Daoy (cell line): Measurements from ENCODE around the gene KCNK5. TPM values are rescaled to one million over a fixed set of nuclear protein-coding genes. Genes with fewer than 3 reads are reported as not detected.

Experiments used
- DNase-seq: peaks from one replicate; pipeline ENCODE4 v3.0.0-alpha.2; 2015; ENCODE audit warnings: low read depth
- total RNA-seq: library from RNA; depleted of rRNA; stranded (reverse); fragments of >200 nt; shearing (Covaris generic); gene quantifications from 2 replicates; pipeline ENCODE4 v1.2.3, GENCODE V29; 2014

The KCNK5 gene
- total RNA-seq, 1 experiment from 2014 or later = 7.1 TPM

DNA sequence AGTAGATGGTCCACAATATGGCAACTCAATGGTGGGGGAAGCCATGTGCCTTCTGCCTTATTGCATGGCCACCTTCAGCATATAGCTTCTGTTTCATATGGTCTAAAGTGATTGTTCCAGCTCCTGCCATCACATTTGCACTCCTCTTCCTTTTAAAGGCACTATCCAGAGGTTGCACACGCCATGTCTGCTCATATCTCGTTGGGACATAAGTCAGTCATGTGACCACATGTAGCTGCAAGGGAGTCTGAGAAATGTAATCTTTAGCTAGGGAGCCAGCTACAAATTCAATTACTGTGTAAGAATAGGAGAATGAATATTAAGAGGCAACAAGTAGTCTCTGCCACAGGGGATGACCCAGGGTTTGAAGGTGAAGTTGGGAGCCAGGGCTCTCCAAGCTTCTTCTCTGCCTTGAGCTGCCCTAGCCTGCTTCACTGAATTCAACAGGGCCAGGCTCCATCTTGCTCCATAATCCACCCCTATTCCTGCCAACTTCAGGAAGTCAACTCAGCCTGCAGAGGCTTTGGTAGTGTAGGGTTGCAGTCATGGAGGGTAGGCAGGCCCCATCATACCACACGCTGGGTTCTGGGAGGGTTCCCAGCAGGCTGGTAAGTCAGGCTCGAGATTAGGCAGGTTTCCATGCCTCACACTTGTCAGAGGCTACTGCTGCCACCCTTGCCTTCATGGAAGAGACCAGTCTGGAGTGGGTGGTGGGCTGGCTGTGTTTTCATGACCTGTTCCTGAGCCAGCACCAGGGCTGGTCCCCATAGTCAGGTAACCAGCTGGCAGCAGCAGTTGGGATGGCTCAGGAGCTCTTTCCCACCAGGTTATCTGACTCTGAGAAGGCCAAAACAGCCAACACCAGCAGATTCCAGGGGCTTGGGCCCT lies 57.5 kb downstream of the KCNK5 start:
- DNase-seq = no peak

DNA sequence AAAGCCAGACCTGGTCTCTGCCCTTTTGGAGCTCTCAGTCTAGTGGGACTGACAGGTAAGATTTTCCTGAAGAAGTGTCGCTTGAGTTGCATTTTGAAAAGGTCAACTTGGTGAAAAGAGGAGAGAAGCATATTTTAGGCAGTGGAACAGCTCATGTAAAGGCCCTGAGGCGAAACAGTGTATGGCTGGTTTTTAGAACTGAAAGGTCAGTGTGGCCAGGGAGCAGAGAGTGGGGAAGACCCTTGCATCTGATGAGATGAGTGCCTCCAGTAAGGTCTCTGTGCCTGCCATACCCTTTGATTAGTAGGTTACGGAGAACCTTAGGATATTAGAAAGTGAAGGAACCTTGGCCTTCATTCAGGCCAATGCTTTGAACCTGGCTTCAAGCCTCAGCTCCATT lies 58.4 kb downstream of the KCNK5 start:
- no peak for DNase-seq

DNA sequence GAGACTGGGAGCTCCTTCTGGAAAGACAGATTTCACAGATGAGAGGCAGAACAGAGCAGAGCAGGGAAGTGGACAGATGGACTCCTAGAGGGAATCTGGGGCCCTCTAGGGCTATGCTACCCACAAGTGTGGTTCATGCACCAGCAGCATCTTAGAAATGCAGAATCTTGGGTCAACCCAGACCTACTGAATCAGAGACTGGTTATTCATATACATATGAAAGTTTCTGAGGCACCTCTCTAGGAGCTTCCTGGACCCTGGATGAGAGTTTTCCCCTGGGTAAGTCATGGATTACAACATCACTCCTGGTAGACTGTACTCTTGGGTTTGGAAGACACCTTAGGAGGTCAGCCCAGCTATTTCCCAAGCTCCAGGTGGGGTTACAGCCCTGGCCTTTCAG lies 58.9 kb downstream of the KCNK5 start:
- no peak for DNase-seq

DNA sequence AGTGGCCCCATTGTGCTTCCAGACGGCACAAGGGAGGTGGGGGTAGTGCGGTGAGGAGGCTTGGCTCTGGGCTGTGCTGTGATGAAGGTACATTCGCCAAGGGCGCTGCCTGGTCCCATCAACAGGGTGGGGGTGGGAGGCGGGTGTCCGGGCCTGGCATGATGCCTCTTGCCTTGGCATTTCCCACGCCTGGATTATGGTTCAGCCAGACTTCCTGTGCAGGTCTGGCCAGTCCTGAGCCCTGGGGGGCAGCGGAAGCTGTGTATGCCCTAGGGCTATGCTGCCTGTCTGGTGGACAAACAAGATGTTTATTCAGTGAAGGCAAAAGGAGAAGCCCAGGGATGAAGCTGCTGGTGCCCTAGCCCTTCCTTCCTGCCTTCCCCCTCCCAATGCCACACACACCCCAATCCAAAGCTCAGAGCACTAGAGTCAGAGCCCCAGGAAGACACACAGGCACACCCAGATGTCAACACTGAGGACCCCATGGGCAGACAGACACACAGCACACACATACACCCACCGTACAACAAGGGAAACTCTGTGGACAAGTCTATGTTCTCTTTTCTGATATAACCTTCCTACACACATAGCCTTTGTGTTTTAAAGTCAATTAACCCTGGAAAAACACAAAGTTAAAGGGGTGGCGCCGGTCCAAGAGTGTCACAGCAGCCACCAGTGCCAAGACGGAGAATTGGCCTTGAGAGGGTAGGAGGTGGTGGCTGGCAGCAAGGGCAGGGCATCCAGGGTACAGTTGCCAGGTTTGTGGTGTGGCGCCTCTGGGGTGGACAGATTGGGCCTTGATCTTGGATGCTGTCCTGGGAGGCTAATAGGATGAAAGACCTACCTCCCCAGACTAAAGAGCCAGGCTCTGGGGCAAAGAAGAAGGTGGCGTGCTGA lies 59.6 kb downstream of the KCNK5 start:
- DNase-seq = no peak

DNA sequence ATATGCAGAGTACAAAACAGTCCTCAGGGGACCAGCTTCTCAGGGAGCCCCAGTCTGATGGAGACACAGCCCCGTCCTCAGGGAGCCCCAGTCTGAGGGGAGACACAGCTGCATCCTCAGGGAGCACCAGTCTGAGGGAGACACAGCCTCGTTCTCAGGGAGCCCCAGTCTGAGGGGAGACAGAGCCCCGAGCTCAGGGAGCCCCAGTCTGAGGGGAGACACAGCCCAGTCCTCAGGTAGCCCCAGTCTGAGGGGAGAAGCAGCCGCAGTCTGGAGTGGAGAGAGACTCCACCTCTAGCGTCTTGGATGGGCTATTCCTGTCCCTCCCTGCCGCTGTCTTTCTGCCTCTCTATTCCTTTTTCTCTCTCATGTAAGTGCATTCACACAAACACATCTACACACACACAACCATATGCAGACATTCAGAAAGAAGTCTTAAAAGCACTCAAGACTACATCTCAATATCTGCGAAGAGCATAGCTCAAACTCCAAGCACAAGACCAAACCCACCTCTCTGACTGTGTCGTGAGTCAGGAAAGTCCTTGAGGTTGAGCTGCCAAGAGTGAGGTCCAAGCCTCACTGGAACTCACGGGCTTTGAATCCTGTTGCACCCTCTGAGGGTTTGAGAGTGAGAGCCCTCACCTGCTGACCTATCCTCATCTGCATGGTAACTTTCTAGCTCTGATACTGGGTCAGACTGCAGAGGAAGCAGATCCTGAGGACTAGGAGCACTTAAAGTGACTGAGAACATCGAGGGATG lies 61.2 kb downstream of the KCNK5 start:
- DNase-seq = no peak

DNA sequence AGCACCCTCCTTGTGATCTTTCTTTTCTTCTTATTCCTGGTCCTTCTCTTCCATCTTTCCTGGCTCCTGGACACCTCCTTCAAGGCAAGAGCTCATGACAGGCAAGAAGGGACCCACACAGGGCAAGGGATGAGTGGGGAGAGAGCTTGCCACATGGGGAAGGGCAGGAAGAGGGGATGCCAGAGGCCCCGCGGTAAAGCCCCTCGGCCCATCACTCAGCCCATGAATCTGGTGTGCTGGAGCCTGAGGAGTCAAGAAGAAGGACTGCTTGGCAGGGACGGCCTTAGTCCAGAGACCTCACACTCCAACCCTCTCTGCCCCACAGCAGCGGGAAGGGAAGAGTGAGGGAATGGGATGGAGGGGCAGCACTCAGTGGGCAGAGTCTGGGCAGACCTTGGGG lies 62.0 kb downstream of the KCNK5 start:
- no peak for DNase-seq

DNA sequence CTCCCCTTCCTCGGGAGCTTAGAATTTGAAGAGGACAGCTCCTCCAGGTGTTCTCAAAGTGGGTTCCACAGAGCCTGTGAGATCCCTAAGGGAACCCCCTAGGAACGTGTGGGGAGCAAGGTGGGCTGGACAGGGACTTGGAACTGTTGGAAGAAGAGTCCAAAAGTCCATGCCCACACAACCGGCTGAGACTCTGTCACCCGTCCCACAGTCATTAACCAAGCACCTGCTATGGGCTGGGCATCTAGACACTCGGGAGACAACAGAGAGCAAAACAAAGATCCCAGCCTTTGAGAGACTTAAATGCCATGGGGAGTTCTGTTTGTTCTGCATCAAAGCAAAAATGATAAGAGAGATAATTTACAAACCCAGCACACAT lies 62.4 kb downstream of the KCNK5 start:
- DNase-seq = no peak

DNA sequence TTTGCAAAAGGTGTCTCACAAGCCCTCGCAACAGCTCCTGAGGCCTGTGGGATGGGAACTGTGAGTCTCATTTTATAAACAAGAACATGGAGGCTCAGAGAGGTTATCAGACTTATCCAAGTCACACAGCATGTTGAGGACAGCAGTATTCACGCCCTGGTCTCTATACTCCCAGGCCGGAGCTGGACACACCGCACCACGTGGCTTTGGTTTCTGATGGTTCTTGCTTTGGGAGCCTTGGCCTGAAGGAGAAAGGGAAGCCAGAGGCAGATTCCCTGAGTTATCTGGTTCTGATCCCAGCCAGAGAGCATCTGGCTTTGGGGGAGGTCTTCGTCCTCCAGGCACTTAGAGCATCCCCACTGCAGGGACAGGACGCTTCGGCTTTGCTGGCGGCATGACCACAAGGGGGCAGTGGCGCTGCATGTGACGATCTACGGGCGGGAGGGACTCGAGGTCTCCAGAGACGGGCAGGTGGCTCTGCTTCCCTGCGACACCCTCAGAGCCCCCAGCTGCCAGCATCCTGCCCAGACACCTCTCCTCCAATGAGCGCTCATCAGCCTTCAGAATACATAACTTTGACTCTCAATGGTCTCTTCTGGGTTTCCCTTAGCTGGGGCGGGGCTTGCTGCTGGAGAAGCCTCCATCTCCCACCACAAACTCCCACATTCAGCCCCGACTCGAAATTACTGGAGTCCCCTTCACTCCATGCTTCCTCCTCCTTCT lies 62.9 kb downstream of the KCNK5 start:
- DNase-seq = peak; percentile 86

DNA sequence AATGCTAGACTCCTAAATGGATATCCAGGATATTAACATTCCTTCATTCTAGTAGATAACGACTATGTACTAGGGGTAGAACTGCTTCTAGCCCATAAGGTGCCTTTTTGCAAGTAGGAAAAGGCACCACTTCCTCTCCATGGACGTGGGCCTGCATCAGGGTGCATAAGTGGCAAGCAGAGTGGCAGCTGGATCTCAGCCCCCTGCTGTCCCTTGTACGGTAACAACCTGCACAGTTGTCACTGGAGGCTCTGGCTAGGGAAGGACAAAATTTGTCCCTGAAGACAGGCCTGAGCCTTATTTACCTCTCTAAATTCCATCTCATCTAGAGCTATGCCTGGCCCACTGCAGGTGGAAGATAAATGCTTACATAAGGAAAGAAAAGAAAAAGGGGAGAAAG lies 71.8 kb downstream of the KCNK5 start:
- no peak for DNase-seq

DNA sequence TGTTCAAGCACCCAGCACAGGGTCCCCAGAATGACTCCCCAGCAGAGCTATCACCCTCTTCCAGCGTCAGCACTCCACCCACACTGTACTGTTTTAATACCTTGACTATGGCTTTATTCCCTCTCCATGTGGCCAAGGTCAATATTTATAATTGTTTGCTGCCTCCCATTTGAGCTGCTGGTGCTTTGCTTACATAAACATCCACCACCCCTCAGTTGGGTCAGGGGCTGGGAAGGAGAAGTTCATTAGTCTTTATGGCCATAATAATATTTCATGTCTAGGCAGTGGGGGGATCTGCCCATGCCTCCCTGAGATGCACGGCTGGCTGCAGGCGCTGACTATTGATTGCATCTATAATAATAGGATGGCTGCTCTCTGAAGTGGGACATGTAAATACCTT lies 72.5 kb downstream of the KCNK5 start:
- no peak for DNase-seq

DNA sequence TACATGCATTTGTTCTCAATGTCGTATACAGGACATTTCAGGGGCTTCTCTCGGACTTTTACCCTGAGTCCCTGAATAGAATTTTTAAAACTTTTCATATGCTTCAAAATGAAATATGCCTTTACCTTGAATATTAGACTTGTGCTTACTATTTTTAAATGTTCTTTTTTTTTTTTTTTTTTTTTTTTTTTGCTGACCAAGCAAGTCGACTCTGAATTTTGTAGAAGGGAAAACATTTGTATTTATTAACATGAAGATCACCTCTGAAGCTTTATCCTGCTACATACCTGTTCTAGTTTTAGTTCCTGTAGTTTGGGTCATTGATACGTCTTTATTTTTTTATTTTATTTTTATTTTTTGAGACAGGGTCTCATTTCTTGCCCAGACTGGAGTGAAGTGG lies 74.6 kb downstream of the KCNK5 start:
- no peak for DNase-seq

DNA sequence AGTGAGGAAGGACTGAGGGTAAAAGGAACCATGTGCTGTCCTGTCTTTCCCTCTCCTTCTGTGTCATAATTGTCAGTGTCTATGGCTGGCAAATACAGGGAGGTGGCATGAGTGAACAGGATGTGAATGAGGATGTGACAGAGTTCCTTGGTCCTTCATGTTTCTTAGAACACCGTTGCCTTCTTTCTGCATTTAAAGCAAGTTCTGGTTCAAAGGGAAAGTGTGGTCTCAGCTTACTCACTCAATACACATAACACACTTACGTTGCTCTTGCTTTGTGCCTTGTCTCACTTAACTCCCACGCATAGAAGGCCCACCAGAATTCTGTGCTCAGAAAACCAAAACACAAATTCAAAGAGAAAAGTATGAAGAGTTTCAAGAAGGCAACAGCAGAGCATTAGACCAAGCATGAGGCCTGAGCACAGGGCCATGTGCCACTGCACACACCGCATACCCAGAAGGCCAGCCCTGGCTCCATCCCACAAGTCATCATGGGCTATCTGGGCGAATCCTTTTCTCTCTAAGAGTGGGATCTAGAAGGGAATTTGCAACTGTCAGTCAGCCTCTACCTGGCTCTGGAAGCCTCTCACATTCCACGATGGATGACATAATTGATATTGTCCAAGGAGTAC lies 75.4 kb downstream of the KCNK5 start:
- DNase-seq = no peak

DNA sequence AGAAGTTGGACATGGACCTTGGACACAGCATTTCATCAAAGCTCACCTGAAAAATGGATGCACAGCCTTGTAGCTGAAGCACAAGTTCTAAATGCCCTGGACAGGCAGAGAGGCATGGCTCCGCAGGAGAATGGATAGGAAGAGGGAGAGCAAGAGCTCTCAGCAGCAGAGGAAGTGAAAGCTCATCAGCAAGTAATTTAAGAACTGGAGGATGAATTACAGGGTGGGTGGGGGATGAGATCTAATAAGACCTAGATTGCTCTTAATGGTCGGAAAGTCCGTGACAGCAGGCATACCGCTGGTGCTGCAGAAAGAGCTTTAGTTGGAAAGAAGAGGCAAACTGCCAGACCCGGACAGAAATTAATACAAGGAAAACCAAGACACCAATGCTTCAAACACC lies 77.0 kb downstream of the KCNK5 start:
- no peak for DNase-seq

DNA sequence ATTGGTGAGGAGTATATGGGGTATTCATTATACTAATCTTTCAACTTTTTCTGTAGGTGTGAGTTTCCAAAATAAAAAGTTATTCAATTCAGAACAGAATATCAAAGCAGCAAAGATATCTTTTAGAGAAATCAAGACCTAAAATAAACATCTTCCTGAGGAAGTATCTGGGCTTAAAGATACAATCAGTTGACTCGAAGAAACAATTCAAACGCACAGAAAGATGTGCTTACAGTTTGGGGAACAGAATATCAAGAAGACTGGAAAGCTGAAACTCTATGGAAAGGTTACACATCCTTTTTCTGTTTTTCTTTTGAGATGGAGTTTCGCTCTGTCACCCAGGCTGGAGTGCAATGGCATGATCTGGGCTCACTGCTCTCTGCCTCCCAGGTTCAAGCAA lies 78.1 kb downstream of the KCNK5 start:
- no peak for DNase-seq

DNA sequence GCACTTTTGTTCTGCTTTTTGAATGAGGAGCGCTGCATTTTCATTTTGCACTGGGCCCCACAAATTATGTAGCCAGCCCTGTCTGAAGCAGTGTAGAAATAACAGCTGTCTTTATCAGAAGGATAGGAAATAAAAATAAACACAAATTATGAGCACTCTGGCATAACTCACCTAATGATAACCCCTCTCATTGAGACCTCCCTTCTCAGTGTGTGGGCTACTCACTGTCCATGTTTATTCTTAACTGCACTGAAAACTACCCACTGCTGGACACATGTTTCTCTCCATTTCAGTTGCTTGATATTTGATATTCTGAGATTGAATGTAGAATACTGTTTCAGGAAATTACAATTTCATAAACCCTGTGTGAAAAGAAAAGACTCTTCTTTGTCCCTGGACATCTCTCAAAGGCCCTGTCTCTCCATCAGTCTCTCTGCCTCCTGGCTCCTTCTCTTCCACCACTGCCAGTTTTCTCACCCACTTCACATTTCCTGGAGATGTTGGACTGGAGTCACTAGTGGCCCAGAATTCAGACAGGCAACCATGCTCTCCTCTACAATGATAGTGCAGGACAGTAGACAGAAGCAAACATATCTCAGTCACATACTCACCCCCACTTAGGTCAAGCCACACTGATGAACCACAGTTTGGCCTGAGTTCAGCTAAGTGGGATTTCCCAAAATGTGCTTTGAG lies 84.6 kb downstream of the KCNK5 start:
- no peak for DNase-seq

DNA sequence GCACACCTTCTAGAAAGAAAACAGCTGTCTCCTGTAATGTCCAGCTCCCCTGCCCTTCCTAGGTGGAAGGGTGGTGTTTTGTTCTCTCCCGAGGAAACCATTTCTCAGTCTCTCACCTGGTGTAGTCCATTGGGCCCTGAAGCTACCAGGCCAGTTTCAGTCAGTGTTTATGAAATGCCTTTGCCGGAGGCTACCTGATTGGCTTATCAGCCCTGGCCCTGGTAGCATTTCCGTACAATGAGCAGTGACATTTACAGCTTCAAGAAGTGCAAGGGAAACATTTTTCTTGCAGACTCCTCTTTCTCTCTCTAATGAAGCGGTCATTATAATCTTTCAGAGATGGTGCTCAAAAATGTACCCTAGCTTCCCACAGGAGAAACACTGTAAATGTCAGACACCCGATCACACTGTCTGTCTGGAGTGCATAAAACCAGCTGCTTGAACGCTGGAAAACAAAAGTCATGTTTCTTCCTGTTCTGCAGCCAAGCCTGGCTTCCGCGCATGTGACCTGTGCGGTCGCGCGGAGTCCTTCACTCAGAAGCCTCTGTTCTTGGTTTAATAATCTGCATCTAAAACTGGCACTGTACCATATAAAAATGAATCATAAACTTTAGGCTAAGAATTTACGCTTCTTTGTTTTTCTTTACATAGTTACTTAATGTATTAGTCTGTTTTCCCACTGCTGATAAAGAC lies 85.9 kb downstream of the KCNK5 start:
- DNase-seq = no peak

DNA sequence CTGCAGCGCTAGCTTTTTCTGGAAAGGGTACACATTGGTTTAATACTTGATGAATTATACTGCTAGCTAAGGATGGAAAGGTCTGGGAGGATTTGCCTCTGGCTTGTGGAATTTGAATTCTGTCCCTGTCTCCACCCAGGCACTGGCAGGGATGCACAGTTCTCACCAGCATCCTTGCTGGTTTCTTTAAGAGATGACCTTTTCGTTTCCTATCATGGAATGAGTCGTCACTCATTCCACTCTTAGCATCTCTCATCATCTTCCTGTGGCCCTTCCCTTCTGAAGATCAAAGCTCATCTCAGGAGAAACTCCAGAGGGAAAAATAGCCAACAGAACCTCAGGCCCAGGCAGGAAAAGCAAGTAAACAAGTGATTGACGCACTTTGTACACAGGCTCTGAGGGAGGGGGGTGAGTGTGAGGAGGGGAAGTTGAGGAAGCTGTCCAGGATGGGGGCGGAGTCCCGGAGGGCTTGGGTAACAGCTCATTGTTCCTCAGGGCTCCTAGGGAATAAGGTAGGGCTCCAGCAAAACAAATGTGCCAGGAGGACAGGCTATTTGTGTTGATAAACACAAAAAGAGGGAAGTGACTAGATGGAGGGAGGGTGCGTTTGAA lies 88.6 kb downstream of the KCNK5 start:
- DNase-seq = no peak
